Mammary epithelial cell (primary cell): ENCODE results near the gene LRBA.

ENCODE experiments used
- EZH2 ChIP-seq: IDR thresholded peaks from 2 replicates; pipeline ENCODE4 v1.6.1; 2012; ENCODE audit warnings: low read length, inconsistent platforms, borderline replicate concordance
- TF ChIP-seq, protein P1 (sequence below), 2 donors: IDR thresholded peaks in 1 of 2; conservative IDR thresholded peaks in 1 of 2; 2 replicates each; pipeline ENCODE4 v1.5.1; 2011 to 2012; ENCODE audit warnings: inconsistent platforms in 2 of 2, low read length in 2 of 2, mild to moderate bottlenecking in 2 of 2, control low read depth in 1 of 2, low read depth in 1 of 2; ENCODE audit not compliant: insufficient read depth in 1 of 2; ENCODE audit errors: extremely low read depth in 1 of 2

DNA sequence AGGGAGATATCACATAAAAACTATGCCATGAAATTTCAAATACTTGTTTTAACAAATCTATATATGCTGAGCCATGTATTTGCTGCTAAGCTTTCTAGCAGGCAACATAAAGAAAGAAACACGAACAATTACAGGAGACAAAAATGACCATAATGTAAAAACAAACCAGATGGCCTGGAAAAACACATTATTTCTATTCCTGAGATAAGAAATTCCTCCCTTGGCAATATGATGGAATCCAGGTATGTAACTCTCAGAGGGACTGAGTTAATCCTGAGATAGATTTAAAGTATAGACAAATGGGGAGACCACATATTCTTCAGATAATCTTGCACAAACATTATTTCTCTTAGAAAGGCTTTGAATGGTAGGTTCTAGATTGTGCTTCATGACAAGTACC lies 657.3 kb downstream of the LRBA start:
- TF ChIP-seq, protein P1, sequence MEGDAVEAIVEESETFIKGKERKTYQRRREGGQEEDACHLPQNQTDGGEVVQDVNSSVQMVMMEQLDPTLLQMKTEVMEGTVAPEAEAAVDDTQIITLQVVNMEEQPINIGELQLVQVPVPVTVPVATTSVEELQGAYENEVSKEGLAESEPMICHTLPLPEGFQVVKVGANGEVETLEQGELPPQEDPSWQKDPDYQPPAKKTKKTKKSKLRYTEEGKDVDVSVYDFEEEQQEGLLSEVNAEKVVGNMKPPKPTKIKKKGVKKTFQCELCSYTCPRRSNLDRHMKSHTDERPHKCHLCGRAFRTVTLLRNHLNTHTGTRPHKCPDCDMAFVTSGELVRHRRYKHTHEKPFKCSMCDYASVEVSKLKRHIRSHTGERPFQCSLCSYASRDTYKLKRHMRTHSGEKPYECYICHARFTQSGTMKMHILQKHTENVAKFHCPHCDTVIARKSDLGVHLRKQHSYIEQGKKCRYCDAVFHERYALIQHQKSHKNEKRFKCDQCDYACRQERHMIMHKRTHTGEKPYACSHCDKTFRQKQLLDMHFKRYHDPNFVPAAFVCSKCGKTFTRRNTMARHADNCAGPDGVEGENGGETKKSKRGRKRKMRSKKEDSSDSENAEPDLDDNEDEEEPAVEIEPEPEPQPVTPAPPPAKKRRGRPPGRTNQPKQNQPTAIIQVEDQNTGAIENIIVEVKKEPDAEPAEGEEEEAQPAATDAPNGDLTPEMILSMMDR (conservative IDR thresholded peaks at IDR 0.05 in 1 of 2, IDR thresholded peaks at IDR 0.05 in 1 of 2; ENCODE audit: extremely low read depth in 1 of 2, insufficient read depth in 1 of 2, low read depth in 1 of 2, low read length in 2 of 2) = no peak
- TF ChIP-seq EZH2 = no peak
